CD4-positive, alpha-beta T cell treated with Interleukin-17A for 4 hours (primary cell): ENCODE measurements around the gene LPP.

Experiments used
- DNase-seq: peaks from one replicate; pipeline ENCODE4 v3.0.0-alpha.2; 2020; ENCODE audit warnings: mixed read lengths

Gene LPP

GRCh38 chr3:188256758-188257157 lies 102.8 kb downstream of the LPP start:
- no peak for DNase-seq

GRCh38 chr3:188257384-188258026 lies 103.5 kb downstream of the LPP start:
- DNase-seq = no peak

DNA sequence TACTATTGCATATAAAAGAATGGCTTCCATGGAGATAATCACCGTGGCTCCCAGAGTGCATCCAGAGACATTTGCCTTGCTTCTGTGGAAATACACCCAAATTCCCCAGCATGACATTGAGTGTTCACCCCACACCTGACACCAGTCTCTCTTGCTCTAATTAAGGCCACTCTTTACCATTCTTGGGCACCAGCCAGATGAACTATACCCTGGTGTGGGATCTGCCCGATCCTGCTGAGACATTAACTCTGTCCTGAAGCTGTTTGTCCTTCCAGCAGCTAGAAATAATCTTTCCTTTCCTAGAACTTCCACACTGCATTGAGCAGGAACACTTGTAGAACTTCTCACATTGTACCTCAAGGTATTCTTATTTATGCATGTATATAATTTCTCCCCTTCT lies 105.2 kb downstream of the LPP start:
- DNase-seq = no peak

DNA sequence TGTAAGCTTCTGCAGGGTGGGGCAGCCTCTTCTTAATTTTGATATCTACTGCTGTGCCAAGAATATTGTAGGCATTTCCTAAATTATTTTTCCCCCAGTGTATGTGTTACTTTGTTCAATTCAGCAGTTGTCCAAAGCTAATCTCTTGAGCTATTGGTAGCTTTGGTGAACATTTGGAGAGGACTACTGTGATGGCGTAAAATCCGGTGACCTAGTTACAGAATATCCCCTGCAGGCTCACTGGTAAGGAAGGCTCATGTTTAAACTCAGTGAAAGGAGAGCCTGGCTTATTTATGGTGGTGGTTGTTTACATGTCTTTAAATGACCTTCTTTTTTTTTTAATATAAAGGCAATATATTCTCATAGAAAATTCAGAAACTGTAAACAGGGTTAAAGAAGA lies 105.6 kb downstream of the LPP start:
- DNase-seq = no peak

DNA sequence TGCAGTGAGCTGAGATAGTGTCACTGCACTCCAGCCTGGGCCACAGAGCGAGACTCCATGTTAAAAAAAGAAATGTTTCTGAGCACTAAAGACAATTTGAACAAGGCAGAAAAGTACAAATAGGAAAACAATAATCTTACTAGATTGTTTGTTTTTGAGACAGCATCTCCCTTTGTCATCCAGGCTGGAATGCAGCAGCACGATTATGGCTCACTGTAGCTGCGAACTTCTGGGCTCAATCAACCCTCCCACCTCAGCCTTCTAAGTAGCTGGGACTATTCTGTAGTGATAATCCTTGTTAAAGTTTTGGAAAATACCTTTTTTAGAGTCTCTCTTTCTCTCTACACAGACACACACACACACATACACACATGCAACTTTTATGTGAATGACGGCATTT lies 107.1 kb downstream of the LPP start:
- no peak for DNase-seq

DNA sequence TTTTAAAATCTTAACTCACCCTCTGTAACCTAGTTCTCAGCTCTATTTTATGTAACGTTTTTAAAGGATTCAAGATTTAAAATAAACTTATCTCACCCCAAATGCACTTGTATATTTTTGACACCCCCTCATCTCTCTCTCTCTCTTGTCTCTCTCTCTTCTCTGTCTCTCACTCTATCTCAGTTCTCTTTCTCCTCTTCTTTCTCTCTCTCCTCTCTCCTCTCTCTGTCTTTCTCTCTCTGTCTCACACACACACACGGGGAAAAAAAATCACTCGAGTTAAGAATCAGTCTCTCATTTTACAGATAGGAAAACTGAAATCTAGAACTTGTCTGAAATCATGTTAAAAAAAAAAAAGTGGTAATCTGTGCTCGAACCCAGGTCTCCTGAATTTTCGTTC lies 108.5 kb downstream of the LPP start:
- DNase-seq = no peak

DNA sequence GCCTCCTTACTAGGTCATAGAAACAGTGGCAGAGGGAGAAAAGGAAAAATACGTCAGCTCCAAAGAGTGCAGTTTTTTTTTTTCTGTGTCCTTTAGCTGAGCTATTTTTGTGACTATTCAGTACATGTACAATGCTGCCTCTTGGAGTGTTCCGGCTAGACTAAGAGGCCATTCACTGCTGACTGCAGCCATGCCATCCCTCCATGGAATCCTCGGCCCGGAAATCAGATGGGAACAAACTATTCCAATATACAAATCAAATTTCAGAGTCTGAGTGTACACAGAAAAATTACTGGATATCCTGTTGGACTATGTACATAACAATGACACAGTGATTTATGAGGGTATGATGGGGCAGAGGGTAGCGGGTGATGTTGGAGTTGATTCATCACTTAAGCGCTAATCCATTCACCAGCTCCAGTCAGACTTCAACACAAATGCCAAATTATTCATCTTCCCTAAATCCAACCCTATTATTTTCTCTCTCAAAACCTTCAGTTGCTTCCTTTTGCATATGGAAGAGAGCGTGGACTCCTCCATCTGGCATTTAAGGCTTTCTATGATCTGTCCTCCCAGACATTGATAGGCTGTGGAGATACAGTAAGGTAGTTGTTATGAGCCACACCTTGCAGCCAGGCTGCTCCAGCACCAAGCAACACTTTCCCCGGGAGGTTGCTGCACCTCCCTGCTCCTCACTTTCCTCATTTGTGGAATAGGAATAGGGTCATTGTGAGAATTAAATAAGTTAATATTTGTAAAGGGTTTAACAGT lies 109.1 kb downstream of the LPP start:
- DNase-seq = no peak

- no peak for DNase-seq
Observed at GRCh38 chr3:188264226-188265207, 110.6 kb downstream of the LPP start.

GRCh38 chr3:188266562-188267274 lies 112.8 kb downstream of the LPP start:
- no peak for DNase-seq

DNA sequence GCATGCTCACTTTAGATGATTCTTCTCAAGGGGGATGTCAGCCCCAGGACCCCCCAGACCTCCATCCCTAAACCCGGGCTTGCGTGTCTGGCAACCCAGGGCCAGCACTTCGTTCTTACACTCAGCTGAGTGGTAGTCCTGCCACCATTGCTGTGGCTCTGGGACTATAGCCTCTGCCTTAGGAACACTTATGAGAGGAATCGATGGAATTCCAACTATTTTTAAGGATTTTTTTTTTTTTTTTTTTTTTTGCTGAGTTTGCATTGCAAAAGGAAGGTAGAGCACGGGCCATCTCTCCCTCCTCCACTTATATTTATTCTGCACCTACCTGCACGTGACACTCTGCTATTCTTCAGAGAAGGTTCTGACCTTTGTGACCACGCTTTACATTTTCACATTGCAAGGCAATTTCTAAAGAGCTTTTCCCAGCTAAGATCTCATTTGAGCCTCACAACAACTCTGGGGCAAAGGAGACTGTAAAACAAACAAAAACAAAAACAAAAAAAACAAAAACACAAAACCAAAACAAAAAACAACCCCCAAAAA lies 113.9 kb downstream of the LPP start:
- no peak for DNase-seq

DNA sequence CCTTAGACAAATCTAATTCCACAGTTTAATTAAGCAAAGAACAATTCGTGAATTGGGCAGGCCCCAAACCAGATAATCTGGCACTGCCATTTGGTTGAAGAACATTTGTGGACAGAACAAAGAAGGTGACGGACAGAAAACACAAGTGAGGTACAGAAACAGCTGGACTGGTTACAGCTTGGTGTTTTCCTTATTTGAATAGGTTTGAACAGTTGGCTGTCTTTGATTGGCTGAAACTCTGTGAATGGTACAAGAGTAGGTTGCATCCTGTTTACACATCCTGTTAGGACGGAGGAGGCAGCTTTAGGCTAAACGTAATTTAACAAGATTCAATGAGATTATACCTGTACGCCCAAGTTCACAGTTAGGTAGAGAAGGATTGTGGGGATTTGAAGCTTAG lies 114.4 kb downstream of the LPP start:
- DNase-seq = no peak

DNA sequence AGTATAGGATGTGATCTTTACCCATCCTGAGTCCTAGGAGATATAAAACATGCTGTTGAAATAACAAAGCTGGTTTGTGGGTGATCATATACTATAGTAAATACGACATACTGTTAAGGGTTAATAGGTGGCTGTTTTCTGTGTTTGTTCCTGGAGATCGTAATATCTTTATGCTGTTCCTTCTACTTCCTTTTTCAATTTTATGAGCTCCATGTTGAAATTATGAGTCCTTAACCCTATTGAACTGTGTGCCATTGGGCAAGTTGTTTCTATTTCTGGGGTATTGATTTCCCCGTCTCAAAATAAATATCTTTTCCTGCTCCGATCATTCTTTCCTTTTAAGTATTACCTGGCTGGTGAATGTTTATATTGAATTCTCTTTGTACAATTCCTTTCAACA lies 115.1 kb downstream of the LPP start:
- DNase-seq = no peak

DNA sequence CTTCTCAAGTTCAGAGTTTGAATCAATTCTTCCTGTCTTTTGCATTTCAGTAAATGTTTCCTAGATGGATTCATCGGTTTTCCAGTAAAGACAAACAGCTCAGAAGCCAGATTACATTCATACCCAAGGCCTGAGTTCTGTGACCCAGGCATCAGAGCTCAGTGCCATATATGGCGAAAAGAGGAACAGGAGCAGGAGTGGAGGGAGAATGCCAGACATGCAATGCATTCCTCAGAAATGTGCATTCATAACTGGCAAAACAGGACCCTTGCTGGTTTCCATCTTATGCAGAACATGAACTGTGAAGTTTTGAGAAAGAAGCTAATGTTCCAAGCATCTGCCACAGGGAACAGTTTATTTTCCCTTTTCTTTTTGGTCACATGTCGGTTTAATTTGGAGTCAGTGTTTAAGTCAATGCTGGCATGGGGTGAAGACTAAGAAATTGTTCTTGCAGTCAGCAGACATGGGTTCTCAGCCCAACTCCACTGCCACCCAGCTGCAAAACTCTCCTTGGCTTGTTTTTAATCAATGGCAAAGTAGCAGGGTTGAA lies 116.5 kb downstream of the LPP start:
- no peak for DNase-seq

DNA sequence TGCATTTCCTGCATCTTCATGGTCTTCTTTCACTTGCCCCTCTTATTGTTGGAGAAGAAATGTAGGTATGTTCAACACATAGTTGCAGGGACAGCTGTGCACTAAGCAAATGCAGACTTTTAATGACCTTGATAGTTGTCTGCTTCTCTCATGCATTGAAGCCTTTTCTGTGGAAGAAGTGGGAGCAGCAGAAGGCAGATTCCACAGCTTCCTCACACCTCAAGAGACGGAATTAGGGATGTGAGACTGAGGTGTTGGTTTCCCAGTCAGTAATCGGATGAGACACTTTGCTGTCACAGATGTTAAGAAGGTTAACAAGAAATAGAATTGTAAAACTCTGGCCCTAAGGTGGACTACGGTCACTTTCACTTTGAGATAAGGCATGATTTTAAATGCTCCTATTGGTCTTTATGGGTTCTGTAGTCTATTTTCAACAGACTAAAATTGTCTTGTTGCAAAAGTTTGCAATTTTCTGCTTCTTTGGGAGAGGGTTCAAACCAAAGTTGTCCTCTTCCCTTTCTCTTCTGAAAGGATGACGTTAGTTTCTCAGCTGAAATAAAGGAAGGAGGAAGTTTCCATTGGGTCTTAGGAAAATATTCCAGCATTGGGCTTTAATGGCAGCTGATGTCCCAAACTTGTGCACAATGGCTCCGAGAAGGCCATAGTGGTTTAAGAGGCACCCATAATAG lies 117.4 kb downstream of the LPP start:
- no peak for DNase-seq

GRCh38 chr3:188272481-188273372 lies 118.8 kb downstream of the LPP start:
- DNase-seq = no peak

GRCh38 chr3:188274249-188274915 lies 120.4 kb downstream of the LPP start:
- DNase-seq = no peak

DNA sequence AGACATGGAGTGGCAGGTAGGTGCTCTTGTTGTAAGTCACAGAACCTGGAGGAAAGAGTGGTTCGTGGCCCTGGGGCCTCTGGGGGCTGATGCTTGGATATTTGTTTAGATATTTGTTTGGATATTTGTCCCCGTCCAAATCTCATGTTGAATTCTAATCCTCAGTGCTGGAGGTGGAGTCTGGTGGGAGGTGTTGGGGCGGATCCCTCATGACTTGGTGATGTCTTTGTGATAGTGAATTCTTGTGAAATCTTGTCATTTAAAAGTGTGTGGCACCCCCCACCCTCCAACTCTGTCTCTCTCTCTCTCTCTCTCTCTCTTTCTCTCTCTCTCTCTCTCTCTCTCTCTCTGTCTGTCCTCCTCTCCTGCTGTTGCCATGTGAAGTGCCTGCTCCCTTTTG lies 122.4 kb downstream of the LPP start:
- DNase-seq = no peak

DNA sequence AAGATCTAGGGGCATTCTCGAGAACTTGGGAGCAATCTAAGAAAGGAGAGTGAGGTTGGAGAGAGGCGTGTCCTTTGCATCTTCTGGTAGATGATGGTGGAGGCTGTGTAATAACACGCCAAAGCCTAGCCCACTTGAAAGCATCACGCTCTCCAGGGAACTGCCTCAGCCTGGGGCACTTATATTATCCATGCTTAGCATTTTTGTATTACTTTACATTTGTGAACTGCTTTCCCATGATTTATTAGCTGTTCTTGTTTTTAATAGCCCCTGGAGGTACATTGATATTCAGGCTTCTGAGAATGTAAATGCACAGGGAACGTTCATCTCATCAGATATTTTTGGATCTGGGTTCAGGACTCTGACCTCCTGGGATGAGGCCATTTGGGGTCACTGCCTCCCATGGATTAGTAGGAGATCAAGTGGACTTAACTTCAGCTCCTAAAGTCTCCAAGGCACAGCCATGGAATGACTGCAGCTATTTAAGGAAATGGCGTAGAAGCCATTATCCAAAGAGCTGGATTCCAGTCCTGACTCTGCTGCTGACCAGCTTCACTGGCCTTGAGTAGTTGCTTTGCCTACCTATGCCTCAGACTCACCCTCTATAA lies 124.9 kb downstream of the LPP start:
- DNase-seq = no peak
